Right lung (tissue), 5 donors: Measurements from ENCODE around the gene CXCL10. TPM values are rescaled to one million over a fixed set of nuclear protein-coding genes. Genes with fewer than 3 reads are reported as not detected.

Source experiments
- DNase-seq, 2 donors: peaks; one replicate each; pipeline ENCODE4 v3.0.0-alpha.2; 2013
- polyA plus RNA-seq, 5 donors: library from polyadenylated mRNA; unstranded; fragments of 120-200 nt; gene quantifications; one replicate each; pipeline versions ENCODE4 v1.2.1 to v1.2.3, GENCODE V29; 2013; ENCODE audit warnings: inconsistent platforms in 1 of 5, low replicate concordance in 1 of 5; ENCODE audit not compliant: insufficient read length in 5 of 5, insufficient read depth in 1 of 5

The CXCL10 gene
- polyA plus RNA-seq, 5 donors, result 0.98 to 2.5 (median 1.8) TPM

DNA sequence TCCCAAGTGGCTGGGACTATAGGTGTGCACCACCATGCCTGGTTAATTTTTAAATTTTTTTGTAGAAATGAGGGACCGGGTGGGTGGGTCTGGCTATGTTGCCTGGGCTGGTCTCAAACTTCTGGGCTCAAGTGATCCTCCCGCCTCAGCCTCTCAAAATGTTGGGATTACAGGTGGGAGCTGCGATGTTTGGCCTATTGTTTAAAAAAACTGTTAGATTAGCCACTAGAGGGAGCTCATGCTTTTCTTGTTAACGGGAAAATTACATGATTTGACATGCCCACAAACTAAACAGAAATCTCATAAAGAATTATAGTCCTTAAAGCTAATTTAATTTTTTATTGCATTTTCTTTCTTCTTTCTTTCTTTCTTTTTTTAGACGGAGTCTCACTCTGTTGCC, 27.6 kb downstream of the CXCL10 start:
- DNase-seq, result peak; percentile 24 to 35

DNA sequence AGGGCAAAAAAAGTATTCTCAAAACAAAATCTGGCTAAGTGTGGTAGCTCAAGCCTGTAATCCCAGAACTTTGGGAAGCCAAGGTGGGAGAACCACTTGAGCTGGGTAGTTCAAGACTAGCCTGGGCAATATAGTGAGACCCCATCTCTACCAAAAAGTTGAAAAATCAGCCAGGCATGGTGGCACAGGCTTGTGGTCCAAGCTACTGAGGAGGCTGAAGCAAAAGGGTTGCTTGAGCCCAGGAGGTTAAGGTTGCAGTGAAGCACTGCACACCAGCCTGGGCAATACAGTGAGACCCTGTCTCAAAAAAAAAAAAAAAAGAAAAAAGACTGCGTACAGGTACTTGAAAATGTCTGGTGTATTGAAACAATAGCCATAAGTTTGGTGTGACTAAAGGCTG, 30.8 kb downstream of the CXCL10 start:
- no peak for DNase-seq

DNA sequence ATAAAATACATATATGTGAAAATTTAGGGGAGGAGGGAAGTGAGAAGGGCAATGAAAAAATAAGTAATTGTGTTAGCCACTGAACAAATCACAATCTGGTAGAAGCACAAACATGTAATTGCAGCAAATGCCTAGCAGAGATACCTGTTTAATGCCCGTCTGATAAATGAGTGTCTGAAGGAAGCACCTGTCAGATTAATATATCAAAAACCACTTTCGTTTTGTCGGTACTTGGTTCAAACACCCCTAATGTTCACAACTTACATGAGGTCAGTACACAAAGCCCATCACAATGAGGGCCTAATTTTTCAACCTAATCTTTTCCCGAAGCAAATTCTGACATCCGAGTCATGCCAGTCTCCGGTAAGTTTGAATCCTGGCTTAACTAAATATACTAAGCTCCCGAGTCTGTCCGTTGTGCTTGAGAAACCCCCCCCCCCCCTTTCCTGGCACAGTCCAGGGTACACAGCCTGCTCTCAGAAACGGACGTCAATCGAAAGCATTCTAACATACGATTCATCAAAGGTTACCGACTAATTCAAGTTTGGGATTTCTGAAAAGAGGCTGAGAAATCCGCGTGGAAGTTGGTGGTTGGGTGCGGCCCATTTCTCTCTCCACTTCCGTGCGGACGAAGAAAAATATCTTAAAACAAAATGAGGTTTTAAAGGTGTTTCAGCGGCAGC, 33.3 kb downstream of the CXCL10 start:
- peak in 1 of 2 donors; percentile 5 for DNase-seq

DNA sequence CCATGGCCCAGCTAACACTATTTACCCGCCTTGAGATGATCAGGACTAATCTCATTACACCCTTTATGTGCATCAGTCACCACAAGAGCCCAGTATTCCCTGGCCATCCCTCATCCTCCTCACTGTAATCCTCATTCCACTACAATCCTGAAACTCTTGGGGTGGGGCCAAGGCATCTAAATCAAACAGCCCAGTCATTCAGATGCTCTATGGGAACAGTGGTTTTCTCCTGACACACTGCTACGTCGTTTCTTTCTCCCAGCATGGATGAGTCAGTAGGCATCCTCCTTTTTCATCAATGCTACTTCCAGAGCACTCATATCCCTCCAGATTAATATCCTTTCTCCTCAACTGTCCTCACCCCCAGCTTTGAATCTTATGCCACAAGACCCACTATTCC, 38.2 kb downstream of the CXCL10 start:
- no peak for DNase-seq

DNA sequence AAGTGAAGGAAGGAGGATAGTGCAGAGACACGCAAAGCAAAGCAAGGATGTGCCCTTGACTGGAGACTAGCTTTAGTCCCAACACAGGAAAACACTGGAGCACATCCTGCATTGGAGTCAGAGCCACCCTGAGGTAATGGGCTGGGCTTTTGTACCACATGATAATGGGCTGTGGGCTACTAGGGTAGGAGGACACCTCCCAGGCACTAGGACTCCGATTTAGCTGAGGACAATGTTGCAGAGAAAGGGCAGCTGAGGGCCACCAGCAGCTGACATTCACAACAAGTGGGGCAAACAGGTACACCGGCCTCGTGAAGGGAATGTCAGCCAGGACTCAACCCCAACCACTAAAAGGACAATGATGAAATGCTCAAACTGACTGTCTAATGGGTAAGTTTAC, 42.7 kb downstream of the CXCL10 start:
- no peak for DNase-seq

DNA sequence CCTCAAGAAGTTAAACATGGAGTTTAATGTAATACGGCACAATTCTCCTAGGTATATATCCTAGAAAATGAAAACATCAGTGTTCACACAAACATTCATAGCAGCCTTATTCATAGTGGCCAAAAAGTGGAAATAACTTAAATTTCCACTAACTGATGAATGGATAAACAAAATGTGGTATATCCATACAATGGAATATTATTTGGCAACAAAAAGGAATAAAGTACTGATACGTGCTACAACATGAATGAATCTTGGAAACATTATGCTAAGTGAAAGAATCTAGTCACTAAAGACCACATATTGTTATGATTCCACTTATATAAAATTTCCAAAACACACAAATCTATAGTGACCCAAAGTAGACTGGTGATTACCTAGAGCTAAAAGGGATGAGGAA, 47.1 kb downstream of the CXCL10 start:
- no peak for DNase-seq

DNA sequence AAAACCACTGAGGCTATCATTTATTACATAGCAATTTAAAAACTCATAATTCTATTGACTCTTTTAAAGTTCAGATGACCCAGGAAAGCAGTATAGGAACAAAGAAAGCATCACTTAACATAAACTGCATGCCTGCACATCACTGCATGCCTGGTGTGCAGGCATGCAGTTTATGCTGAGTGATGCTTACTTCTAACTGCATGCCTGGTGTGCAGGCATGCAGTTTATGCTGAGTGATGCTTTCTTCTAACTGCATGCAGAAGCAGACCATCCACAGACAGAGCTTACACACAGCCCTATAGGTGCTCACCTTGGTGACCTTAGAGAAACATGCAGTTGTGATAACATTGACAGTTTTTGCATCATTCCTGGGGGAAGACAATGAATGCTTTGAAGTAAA, 49.5 kb downstream of the CXCL10 start:
- no peak for DNase-seq

Other genes with a start within 250 kb of the CXCL10 start
- under 1 TPM; 0.04 to 0.50 (median 0.09) TPM for gene PPEF2, start 121.0 kb downstream of the CXCL10 start, polyA plus RNA-seq
- 10 to 100 TPM in 1 of 5 donors, 1 to 10 TPM in 4; 7.4 to 17.0 (median 9.7) TPM for gene NAAA, start 82.5 kb downstream of the CXCL10 start, polyA plus RNA-seq
- gene SDAD1, start 32.6 kb downstream of the CXCL10 start, polyA plus RNA-seq, result 10 to 100 TPM; 29.7 to 39.7 (median 36.1) TPM
- 1 to 10 TPM in 2 of 5 donors, under 1 TPM in 3; 0.51 to 1.6 (median 0.85) TPM for gene CXCL9, start 16.0 kb downstream of the CXCL10 start, polyA plus RNA-seq
- under 1 TPM in 4 of 5 donors, not detected in 1; 0.15 to 0.36 (median 0.21) TPM for gene CXCL11, start 12.6 kb upstream of the CXCL10 start, polyA plus RNA-seq
- gene ART3, start 51.2 kb upstream of the CXCL10 start, polyA plus RNA-seq, result 1 to 10 TPM in 1 of 5 donors, under 1 TPM in 4; 0.35 to 3.9 (median 0.46) TPM
- gene NUP54, start 124.9 kb upstream of the CXCL10 start, polyA plus RNA-seq, result 100 to 1,000 TPM in 2 of 5 donors, 10 to 100 TPM in 3; 72.2 to 103 (median 94.0) TPM
- gene SCARB2, start 190.3 kb upstream of the CXCL10 start, polyA plus RNA-seq, result 100 to 1,000 TPM; 193 to 266 (median 240) TPM
- gene FAM47E, start 228.2 kb upstream of the CXCL10 start, polyA plus RNA-seq, result 1 to 10 TPM; 5.6 to 8.7 (median 6.4) TPM